H1 (cell line): ENCODE results near the gene TMCC3. TPM values are rescaled to one million over a fixed set of nuclear protein-coding genes. Genes with fewer than 3 reads are reported as not detected.

Experiments
- CTCF ChIA-PET: fragments of 300-600 bp; sonication (Branson Sonifier 250); formaldehyde crosslinking; loops from one replicate; lab custom pipeline; 2021; ENCODE audit not compliant: partially characterized antibody; lab: Charles Lee
- POLR2A ChIA-PET: fragments of 300-600 bp; sonication (Branson Sonifier 250); formaldehyde crosslinking; loops from one replicate; lab custom pipeline; 2021; ENCODE audit warnings: inconsistent platforms; ENCODE audit not compliant: partially characterized antibody; lab: Charles Lee
- DNase-seq, 2 experiments: peaks; one replicate each; pipeline versions ENCODE4 v3.0.0 to v3.0.0-alpha.2; 2010 to 2022; ENCODE audit warnings: low spot score in 2 of 2, low read depth in 1 of 2, mixed read lengths in 1 of 2
- FAIRE-seq: peaks from 2 replicates; lab custom pipeline; 2011; peaks lifted over from hg19 to GRCh38; lab: Jason Lieb, UNC
- H2AFZ ChIP-seq: 2 replicates; pipeline ENCODE4 v1.8.1; 2012; ENCODE audit warnings: low read length, inconsistent platforms
- H2AK5ac ChIP-seq: 2 replicates; pipeline ENCODE4 v1.6.1; 2013; ENCODE audit warnings: low read depth, low read length
- H2BK120ac ChIP-seq: replicated peaks from 2 replicates; pipeline ENCODE3; 2013; ENCODE audit warnings: low read depth, low read length, inconsistent platforms
- H2BK12ac ChIP-seq: 2 replicates; pipeline ENCODE4 v1.6.1; 2013; ENCODE audit warnings: low read depth, low read length
- H2BK15ac ChIP-seq: 2 replicates; pipeline ENCODE4 v1.6.1; 2013; ENCODE audit warnings: low read length
- H2BK20ac ChIP-seq: 2 replicates; pipeline ENCODE4 v1.6.1; 2013; ENCODE audit warnings: low read length
- H2BK5ac ChIP-seq: 2 replicates; pipeline ENCODE4 v1.6.1; 2013; ENCODE audit warnings: low read depth, low read length
- H3K14ac ChIP-seq: 2 replicates; pipeline ENCODE4 v1.6.1; 2013; ENCODE audit warnings: inconsistent platforms; ENCODE audit not compliant: insufficient read length
- H3K18ac ChIP-seq: 2 replicates; pipeline ENCODE4 v1.6.1; 2013; ENCODE audit warnings: low read length; ENCODE audit errors: extremely low read depth
- H3K23ac ChIP-seq: 2 replicates; pipeline ENCODE4 v1.6.1; 2013; ENCODE audit warnings: inconsistent platforms; ENCODE audit not compliant: insufficient read length
- H3K23me2 ChIP-seq: 2 replicates; pipeline ENCODE4 v1.6.1; 2013; ENCODE audit warnings: low read depth, low read length
- H3K27ac ChIP-seq: 2 replicates; pipeline ENCODE4 v1.6.1; 2011; ENCODE audit warnings: low read depth, low read length, inconsistent platforms
- H3K27me3 ChIP-seq, 4 experiments: replicated peaks in 1 of 4; 1 replicate in 1 of 4; 2 replicates in 3 of 4; pipeline versions ENCODE4 v1.6.1 to v1.8.1; 2011 to 2013; ENCODE audit warnings: low read length in 3 of 4, mild to moderate bottlenecking in 3 of 4, inconsistent platforms in 2 of 4, mixed read lengths in 2 of 4, moderate library complexity in 1 of 4; ENCODE audit not compliant: control insufficient read depth in 3 of 4, insufficient read depth in 3 of 4; ENCODE audit errors: extremely low read depth in 1 of 4
- H3K36me3 ChIP-seq, 4 experiments: 2 replicates each; pipeline versions ENCODE4 v1.6.1 to v1.8.1; 2011 to 2013; ENCODE audit warnings: mild to moderate bottlenecking in 4 of 4, low read length in 3 of 4, moderate library complexity in 2 of 4, control low read depth in 1 of 4, inconsistent platforms in 1 of 4; ENCODE audit not compliant: insufficient read depth in 4 of 4, control insufficient read depth in 2 of 4
- H3K4ac ChIP-seq: replicated peaks from 2 replicates; pipeline ENCODE3; 2013; ENCODE audit warnings: low read length, low read depth, mixed read lengths, inconsistent platforms; ENCODE audit not compliant: insufficient read length
- H3K4me1 ChIP-seq, 4 experiments: replicated peaks in 1 of 4; 1 replicate in 1 of 4; 2 replicates in 3 of 4; pipeline versions ENCODE4 v1.6.1 to v1.8.1; 2011 to 2013; ENCODE audit warnings: low read length in 3 of 4, inconsistent platforms in 2 of 4, mixed read lengths in 1 of 4; ENCODE audit not compliant: insufficient read depth in 4 of 4, control insufficient read depth in 3 of 4
- H3K4me2 ChIP-seq, 2 experiments: 2 replicates each; pipeline versions ENCODE4 v1.6.1 to v1.8.1; 2011 to 2013; ENCODE audit warnings: low read depth in 2 of 2, low read length in 2 of 2, control low read depth in 1 of 2, inconsistent platforms in 1 of 2, mild to moderate bottlenecking in 1 of 2; ENCODE audit not compliant: insufficient read depth in 1 of 2
- H3K4me3 ChIP-seq, 4 experiments: fragments of 200-600, 300-600 bp in 1 of 4; sonication (generic), shearing (Covaris generic), sonication (Bioruptor Twin) in 1 of 4; 2 replicates each; pipeline versions ENCODE4 v1.5.1 to v1.8.1; 2011 to 2016; ENCODE audit warnings: low read length in 4 of 4, low read depth in 3 of 4, control low read depth in 2 of 4, inconsistent platforms in 2 of 4, mild to moderate bottlenecking in 2 of 4, mixed read lengths in 1 of 4, moderate library complexity in 1 of 4; ENCODE audit not compliant: insufficient read depth in 2 of 4; ENCODE audit errors: extremely low read depth in 1 of 4
- H3K56ac ChIP-seq: replicated peaks from 2 replicates; pipeline ENCODE3; 2013; ENCODE audit warnings: low read depth, mild to moderate bottlenecking, mixed read lengths, low read length, inconsistent platforms; ENCODE audit not compliant: insufficient read length
- H3K79me1 ChIP-seq: 2 replicates; pipeline ENCODE4 v1.6.1; 2013; ENCODE audit warnings: low read depth, low read length, control low read depth
- H3K79me2 ChIP-seq, 2 experiments: 2 replicates each; pipeline versions ENCODE4 v1.6.1 to v1.8.1; 2012 to 2013; ENCODE audit warnings: low read length in 2 of 2, mild to moderate bottlenecking in 2 of 2, inconsistent platforms in 1 of 2; ENCODE audit not compliant: insufficient read depth in 2 of 2, control insufficient read depth in 1 of 2
- H3K9ac ChIP-seq, 4 experiments: replicated peaks in 1 of 4; 1 replicate in 1 of 4; 2 replicates in 3 of 4; pipeline versions ENCODE4 v1.6.1 to v1.8.1; 2011 to 2013; ENCODE audit warnings: low read depth in 3 of 4, low read length in 3 of 4, control low read depth in 2 of 4, mild to moderate bottlenecking in 2 of 4, moderate library complexity in 2 of 4, inconsistent platforms in 1 of 4; ENCODE audit errors: extremely low read depth in 1 of 4
- H3K9me3 ChIP-seq, 2 experiments: 2 replicates each; pipeline versions ENCODE4 v1.6.1 to v1.8.1; 2012 to 2013; ENCODE audit warnings: mild to moderate bottlenecking in 2 of 2, moderate library complexity in 2 of 2, control low read depth in 1 of 2, inconsistent platforms in 1 of 2, low read depth in 1 of 2, low read length in 1 of 2, mixed read lengths in 1 of 2; ENCODE audit not compliant: insufficient read depth in 2 of 2
- H4K20me1 ChIP-seq, 2 experiments: replicated peaks in 1 of 2; 2 replicates each; pipeline versions ENCODE3 to v1.8.1; 2011 to 2013; ENCODE audit warnings: inconsistent platforms in 2 of 2, low read length in 2 of 2, mild to moderate bottlenecking in 1 of 2; ENCODE audit not compliant: insufficient read depth in 2 of 2, control insufficient read depth in 1 of 2
- H4K5ac ChIP-seq: 2 replicates; pipeline ENCODE4 v1.6.1; 2013; ENCODE audit warnings: low read length, low read depth, mixed read lengths, inconsistent platforms; ENCODE audit not compliant: insufficient read length
- H4K8ac ChIP-seq: 2 replicates; pipeline ENCODE4 v1.8.0; 2013; ENCODE audit warnings: mild to moderate bottlenecking, moderate library complexity, low read length, inconsistent platforms; ENCODE audit not compliant: insufficient read depth; ENCODE audit errors: extremely low read depth
- H4K91ac ChIP-seq: replicated peaks from 2 replicates; pipeline ENCODE3; 2013; ENCODE audit warnings: low read length, mixed read lengths, inconsistent platforms; ENCODE audit not compliant: insufficient read length
- CHD2 ChIP-seq: IDR thresholded peaks from 2 replicates; pipeline ENCODE4 v1.6.1; 2012; ENCODE audit warnings: low read length, improper control_type of control experiment
- GTF2F1 ChIP-seq: IDR thresholded peaks from 2 replicates; pipeline ENCODE4 v1.6.1; 2012; ENCODE audit warnings: low read depth, low read length, improper control_type of control experiment, borderline replicate concordance
- MAFK ChIP-seq: IDR thresholded peaks from 2 replicates; pipeline ENCODE4 v1.6.1; 2012; ENCODE audit warnings: low read depth, mild to moderate bottlenecking, improper control_type of control experiment, low read length
- RBBP5 ChIP-seq: IDR thresholded peaks from 2 replicates; pipeline ENCODE4 v1.7.1; 2012; ENCODE audit warnings: low read depth, mild to moderate bottlenecking, inconsistent platforms, low read length, moderate library complexity, borderline replicate concordance
- SIX5 ChIP-seq: IDR thresholded peaks from 2 replicates; pipeline ENCODE4 v1.6.1; 2011; ENCODE audit warnings: mild to moderate bottlenecking, low read depth, low read length
- WGBS, 2 experiments: shearing (Covaris generic) in 1 of 2; methylation state at CpG; one replicate each; pipeline versions ENCODE4 v1.1.6 to v1.1.7; 2013 to 2015; ENCODE audit warnings: low lambda C conversion rate in 2 of 2, mixed read lengths in 2 of 2, inconsistent platforms in 1 of 2, low coverage in 1 of 2, missing lambda C conversion rate in 1 of 2; ENCODE audit not compliant: insufficient replicate concordance in 2 of 2, insufficient coverage in 1 of 2, insufficient read length in 1 of 2; ENCODE audit errors: extremely low coverage in 1 of 2, missing lambda C conversion rate in 1 of 2; 5-methylcytosine and 5-hydroxymethylcytosine counted together
- polyA plus RNA-seq, 7 experiments: library from polyadenylated mRNA; depleted of rRNA in 3 of 7; stranded (reverse) in 5 of 7; unstranded in 2 of 7; fragments of >200 nt in 5 of 7; fragments of 200-250 nt in 2 of 7; gene quantifications; 1 replicate in 5 of 7; 2 replicates in 1 of 7; 4 replicates in 1 of 7; pipeline versions ENCODE4 v1.2.1 to v1.2.3, GENCODE V29; 2011 to 2013; ENCODE audit warnings: missing spikeins in 2 of 7, mixed read lengths in 2 of 7
- total RNA-seq: library from RNA; stranded (reverse); fragmentation: NEBNext Ultra II Directional; extraction: Animal tissue kit (Norgen Biotek cat#: 25700); gene quantifications from 2 replicates; pipeline ENCODE4 v1.2.1, GENCODE V29; 2021

TMCC3 gene
- total and polyA plus RNA-seq, 2 of the 8 experiments (the other 6 are each of a cell fraction or from before 2014, with no cell fraction given), result 1.7 to 4.1 TPM

DNA sequence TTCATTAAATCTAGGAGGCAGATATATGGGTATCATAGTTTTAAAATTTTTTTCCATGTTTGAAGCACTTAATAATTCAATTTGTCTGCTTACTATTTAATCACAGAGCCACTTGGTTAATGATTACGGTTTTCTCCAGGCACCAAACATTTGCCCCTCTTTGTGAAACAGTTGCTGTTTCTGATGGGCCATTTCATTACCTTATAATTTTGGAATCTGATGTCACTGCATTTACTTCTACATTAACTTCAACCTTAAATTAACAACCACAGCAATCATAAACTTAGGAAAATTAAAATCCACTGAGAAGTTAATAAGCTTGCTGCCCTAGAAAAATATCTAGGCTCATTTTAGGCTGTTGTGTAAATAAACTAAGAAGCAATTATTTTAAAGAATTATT is 17.0 kb downstream of the TMCC3 start:
- 100% methylated on average over 1 of the region's 1 CpG; no CpG with 5 or more reads in 1 of the 2 experiments for WGBS, 2 experiments
- Histone ChIP-seq H2AFZ (no peak overlapping the region), H2BK120ac (no peak overlapping the region), H3K4me3 (no peak overlapping the region), H3K18ac (no peak overlapping the region), H3K23me2 (no peaks in the 10 kb centered on the region), H4K8ac (no peak overlapping the region), H4K91ac (no peak overlapping the region), H4K5ac (no peak overlapping the region), H3K27me3 (no peaks in the 10 kb centered on the region), H3K27ac (no peak overlapping the region), H3K4me2 (no peak overlapping the region), H2AK5ac (no peak overlapping the region), H3K79me1 (no peaks in the 10 kb centered on the region), H2BK12ac (no peak overlapping the region), H2BK20ac (no peak overlapping the region), H3K4me1 (peaks cover 0 to 3% (median 0%) of the 10 kb centered on the region in 4 experiments; a peak in 3 of 7 replicates), H3K9me3 (no peaks in the 10 kb centered on the region), H3K79me2 (no peaks in the 10 kb centered on the region), H3K9ac (no peak overlapping the region), H4K20me1 (no peaks in the 10 kb centered on the region), H3K23ac (no peak overlapping the region), H3K36me3 (no peaks in the 10 kb centered on the region), H3K56ac (no peak overlapping the region), H2BK5ac (no peak overlapping the region), H2BK15ac (no peak overlapping the region), H3K14ac (no peak overlapping the region), H3K4ac (no peak overlapping the region)
- ChIA-PET CTCF (no interaction called here), POLR2A (no interaction called here)
- no peak for DNase-seq
- TF ChIP-seq GTF2F1 (no peak), RBBP5 (no peak), SIX5 (no peak), CHD2 (no peak), MAFK (no peak)
- no peak for FAIRE-seq
